WTC11 (cell line): ENCODE results near the gene ZNF729. TPM values are rescaled to one million over a fixed set of nuclear protein-coding genes. Genes with fewer than 3 reads are reported as not detected.

ENCODE experiments used
- ATAC-seq: fragments of 200-7000 bp; cut with Tn5 transposase; 2 replicates; pipeline ENCODE4 v1.10.0; 2021; ENCODE audit warnings: mild to moderate bottlenecking, moderate library complexity
- Bru-seq: library from RNA; stranded (reverse); fragments of 400-500 nt; gene quantifications from one replicate; lab custom pipeline; 2021; lab: Mats Ljungman, UMichigan
- CTCF ChIA-PET: fragments of 300-600 bp; sonication (Branson Sonifier 250); formaldehyde crosslinking; loops from one replicate; lab custom pipeline; 2021; ENCODE audit warnings: antibody characterized with exemption; lab: Charles Lee
- POLR2A ChIA-PET: fragments of 350-600 bp; sonication (Branson Sonifier 250); formaldehyde crosslinking; loops from one replicate; lab custom pipeline; 2021; ENCODE audit warnings: antibody characterized with exemption; lab: Charles Lee
- DNase-seq: peaks from one replicate; pipeline ENCODE4 v3.0.0; 2021; ENCODE audit warnings: low spot score
- H3K27ac Mint-ChIP-seq: 2 replicates; pipeline ENCODE4 v1.8.0; 2021; ENCODE audit warnings: mixed read lengths
- H3K27me3 Mint-ChIP-seq: 2 replicates; pipeline ENCODE4 v1.8.0; 2021; ENCODE audit warnings: low read depth, mild to moderate bottlenecking, moderate library complexity, mixed read lengths
- H3K36me3 Mint-ChIP-seq: 2 replicates; pipeline ENCODE4 v1.8.0; 2021; ENCODE audit warnings: mixed read lengths
- H3K4me1 Mint-ChIP-seq: 2 replicates; pipeline ENCODE4 v1.8.0; 2022; ENCODE audit warnings: mixed read lengths
- H3K4me3 Mint-ChIP-seq: 2 replicates; pipeline ENCODE4 v1.8.0; 2021; ENCODE audit warnings: mild to moderate bottlenecking, moderate library complexity, mixed read lengths
- H3K9me3 Mint-ChIP-seq: 2 replicates; pipeline ENCODE4 v1.8.0; 2021; ENCODE audit warnings: mixed read lengths
- CREM ChIP-seq: sonication (generic); formaldehyde crosslinking; IDR thresholded peaks from 2 replicates; pipeline ENCODE4 v1.8.1; 2022; ENCODE audit warnings: mild to moderate bottlenecking, missing genetic modification reagents, moderate library complexity
- EMX1 ChIP-seq: fragments of 250-450 bp; sonication (Bioruptor Pico); IDR thresholded peaks from 2 replicates; pipeline ENCODE4 v1.8.0; 2021; ENCODE audit warnings: mild to moderate bottlenecking
- NFATC4 ChIP-seq: fragments of 250-450 bp; sonication (Bioruptor Pico); IDR thresholded peaks from 2 replicates; pipeline ENCODE4 v1.9.0; 2021; ENCODE audit warnings: mild to moderate bottlenecking
- NR3C1 ChIP-seq: sonication (generic); formaldehyde crosslinking; conservative IDR thresholded peaks from 2 replicates; pipeline ENCODE4 v1.8.1; 2023; ENCODE audit warnings: low read depth, mild to moderate bottlenecking, missing genetic modification reagents
- SOX15 ChIP-seq: fragments of 250-450 bp; sonication (Bioruptor Pico); IDR thresholded peaks from 2 replicates; pipeline ENCODE4 v1.9.0; 2021; ENCODE audit warnings: mild to moderate bottlenecking
- SP1 ChIP-seq: sonication (generic); formaldehyde crosslinking; conservative IDR thresholded peaks from 2 replicates; pipeline ENCODE4 v1.8.1; 2022; ENCODE audit warnings: missing genetic modification reagents
- TCF7 ChIP-seq: sonication (generic); formaldehyde crosslinking; IDR thresholded peaks from 2 replicates; pipeline ENCODE4 v1.8.0; 2022; ENCODE audit warnings: mild to moderate bottlenecking, low read depth, missing genetic modification reagents, moderate library complexity
- TEAD1 ChIP-seq: sonication (generic); formaldehyde crosslinking; IDR thresholded peaks from 2 replicates; pipeline ENCODE4 v1.8.0; 2022; ENCODE audit warnings: mild to moderate bottlenecking, missing genetic modification reagents
- ZNF219 ChIP-seq: sonication (generic); formaldehyde crosslinking; IDR thresholded peaks from 2 replicates; pipeline ENCODE4 v1.8.0; 2023; ENCODE audit warnings: missing genetic modification reagents, mild to moderate bottlenecking, borderline replicate concordance
- ZNF317 ChIP-seq: sonication (generic); formaldehyde crosslinking; IDR thresholded peaks from 2 replicates; pipeline ENCODE4 v1.8.1; 2023; ENCODE audit warnings: low read depth, mild to moderate bottlenecking, moderate library complexity, missing genetic modification reagents, borderline replicate concordance
- ZNF396 ChIP-seq: fragments of 250-450 bp; sonication (Bioruptor Pico); IDR thresholded peaks from 2 replicates; pipeline ENCODE4 v1.8.0; 2021; ENCODE audit warnings: mild to moderate bottlenecking, moderate library complexity, borderline replicate concordance
- long read RNA-seq, 3 experiments: library from RNA in 1 of 3; library from capped mRNA in 1 of 3; library from polyadenylated mRNA in 1 of 3; unstranded in 2 of 3; stranded (forward) in 1 of 3; transcript quantifications; one replicate each; pipeline ENCODE4 v2.0.0, GENCODE V29; 2021
- total RNA-seq: library from RNA; stranded (reverse); gene quantifications from 3 replicates; pipeline ENCODE4 v1.2.3, GENCODE V29; 2021
- TF ChIP-seq, protein P1 (sequence below): sonication (generic); formaldehyde crosslinking; IDR thresholded peaks from 2 replicates; pipeline ENCODE4 v1.8.1; 2022; ENCODE audit warnings: low read depth, mild to moderate bottlenecking, moderate library complexity, missing genetic modification reagents, borderline replicate concordance
- TF ChIP-seq, protein P2 (sequence below): sonication (generic); formaldehyde crosslinking; IDR thresholded peaks from 2 replicates; pipeline ENCODE4 v1.8.0; 2023; ENCODE audit warnings: missing genetic modification reagents
- TF ChIP-seq, protein P3 (sequence below): sonication (generic); formaldehyde crosslinking; IDR thresholded peaks from 2 replicates; pipeline ENCODE4 v1.8.1; 2023; ENCODE audit warnings: mild to moderate bottlenecking, moderate library complexity, missing genetic modification reagents
- TF ChIP-seq, protein P4 (sequence below): fragments of 250-450 bp; sonication (Bioruptor Pico); IDR thresholded peaks from 2 replicates; pipeline ENCODE4 v1.9.0; 2021; ENCODE audit warnings: mild to moderate bottlenecking
- TF ChIP-seq, protein P5 (sequence below): sonication (generic); formaldehyde crosslinking; IDR thresholded peaks from 2 replicates; pipeline ENCODE4 v1.8.0; 2022; ENCODE audit warnings: missing genetic modification reagents

The ZNF729 gene
- total RNA-seq (not detected in 3 replicates), Bru-seq, nascent RNA (percentile 1 among the genes with signal in this experiment)
- long read RNA-seq, experiment 1: 0 reads
- long read RNA-seq, experiment 2: 0 reads
- long read RNA-seq, experiment 3: 0 reads

DNA sequence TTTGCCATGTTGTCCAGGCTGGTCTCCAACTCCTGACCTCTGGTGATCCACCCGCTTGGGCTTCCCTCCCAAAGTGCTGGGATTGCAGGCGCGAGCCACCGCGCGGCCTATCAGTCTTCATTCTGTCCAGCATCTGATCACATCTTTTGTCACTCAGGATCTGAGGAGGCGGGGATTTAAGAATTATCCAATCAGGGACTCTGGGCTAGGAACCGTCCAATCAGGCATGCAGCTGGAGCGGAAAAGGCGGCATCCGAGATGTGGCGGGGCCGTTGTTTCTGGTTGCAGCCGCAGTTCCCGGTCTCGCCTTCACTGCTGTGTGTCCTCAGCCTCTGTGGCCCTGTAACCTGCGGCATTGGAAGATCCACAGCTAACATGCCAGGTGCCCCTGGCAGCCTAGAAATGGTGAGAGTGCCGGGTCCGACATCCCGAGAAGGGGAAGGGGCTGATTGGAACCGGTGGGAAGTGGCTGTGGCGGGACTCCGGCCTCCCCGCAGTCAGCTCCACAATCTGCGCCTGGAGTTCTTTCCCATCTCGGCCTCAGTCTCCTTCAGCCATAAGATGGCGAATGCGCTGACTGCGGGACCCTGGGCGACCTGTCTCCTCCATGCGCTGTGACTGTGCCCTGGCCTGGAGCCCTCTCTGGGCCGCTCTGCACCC lies at the start of gene ZNF729:
Gene ZNF729, plus strand, starts transcription at position 291 of the 660 bp plus-strand sequence. Its CDS starts 85 bp downstream, at position 376.
- CTCF ChIA-PET: no interaction called here

DNA sequence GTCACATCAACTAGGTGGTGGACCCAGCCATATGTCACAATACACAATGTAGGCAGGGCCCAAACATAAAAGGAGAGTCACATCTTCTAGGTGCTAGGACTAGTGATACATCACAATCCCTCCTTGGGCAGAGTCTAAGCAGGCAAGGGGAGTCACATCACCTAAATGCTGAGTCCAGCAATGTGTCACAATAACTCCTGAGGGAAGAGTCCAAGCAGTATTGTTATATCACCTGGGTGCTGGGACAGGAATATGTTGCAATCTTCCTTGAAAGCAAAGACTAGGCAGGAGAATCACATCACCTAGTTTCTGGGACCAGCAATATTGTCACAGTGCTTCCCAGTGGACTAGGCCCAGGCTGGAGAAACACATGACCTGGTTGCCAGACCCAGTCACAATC lies 29.4 kb upstream of the ZNF729 start:
- H3K4me3 Mint-ChIP-seq: no peak overlapping the region
- ATAC-seq (no peak), DNase-seq (no peak)
- ChIA-PET CTCF (no interaction called here), POLR2A (no interaction called here)
- H3K9me3 Mint-ChIP-seq: peaks cover 82% of the 10 kb centered on the region
- peaks cover 74% of the 10 kb centered on the region for H3K36me3 Mint-ChIP-seq
- no peak overlapping the region for H3K27ac Mint-ChIP-seq
- TF ChIP-seq NFATC4 (CRISPR knock-in tag) (no peak), TEAD1 (CRISPR knock-in tag) (no peak), ZNF317 (CRISPR knock-in tag) (no peak), SOX15 (CRISPR knock-in tag) (no peak), TCF7 (CRISPR knock-in tag) (no peak)
- TF ChIP-seq, protein P1, sequence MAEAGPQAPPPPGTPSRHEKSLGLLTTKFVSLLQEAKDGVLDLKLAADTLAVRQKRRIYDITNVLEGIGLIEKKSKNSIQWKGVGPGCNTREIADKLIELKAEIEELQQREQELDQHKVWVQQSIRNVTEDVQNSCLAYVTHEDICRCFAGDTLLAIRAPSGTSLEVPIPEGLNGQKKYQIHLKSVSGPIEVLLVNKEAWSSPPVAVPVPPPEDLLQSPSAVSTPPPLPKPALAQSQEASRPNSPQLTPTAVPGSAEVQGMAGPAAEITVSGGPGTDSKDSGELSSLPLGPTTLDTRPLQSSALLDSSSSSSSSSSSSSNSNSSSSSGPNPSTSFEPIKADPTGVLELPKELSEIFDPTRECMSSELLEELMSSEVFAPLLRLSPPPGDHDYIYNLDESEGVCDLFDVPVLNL: no peak
- no peaks in the 10 kb centered on the region for H3K4me1 Mint-ChIP-seq
- H3K27me3 Mint-ChIP-seq: peaks cover 12% of the 10 kb centered on the region

More for the DNA sequence above, at the start of gene ZNF729:
- Mint-ChIP-seq H3K4me1 (no peaks in the 10 kb centered on the region), H3K27me3 (no peaks in the 10 kb centered on the region; the same call in 1 of the 2 replicates), H3K4me3 (no peak within 1 kb of the TSS), H3K9me3 (peaks cover 73% of the 10 kb centered on the region), H3K27ac (no peak within 1 kb of the TSS), H3K36me3 (peaks cover 69% of the 10 kb centered on the region)
- DNase-seq (no peak), ATAC-seq (no peak)
- POLR2A ChIA-PET: no interaction called here
- TF ChIP-seq, protein P2, sequence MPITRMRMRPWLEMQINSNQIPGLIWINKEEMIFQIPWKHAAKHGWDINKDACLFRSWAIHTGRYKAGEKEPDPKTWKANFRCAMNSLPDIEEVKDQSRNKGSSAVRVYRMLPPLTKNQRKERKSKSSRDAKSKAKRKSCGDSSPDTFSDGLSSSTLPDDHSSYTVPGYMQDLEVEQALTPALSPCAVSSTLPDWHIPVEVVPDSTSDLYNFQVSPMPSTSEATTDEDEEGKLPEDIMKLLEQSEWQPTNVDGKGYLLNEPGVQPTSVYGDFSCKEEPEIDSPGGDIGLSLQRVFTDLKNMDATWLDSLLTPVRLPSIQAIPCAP (CRISPR knock-in tag): no peak
- no peak for TF ChIP-seq SP1 (CRISPR knock-in tag)
- TF ChIP-seq ZNF396 (CRISPR knock-in tag): no peak
- no peak for TF ChIP-seq NR3C1 (CRISPR knock-in tag)
- TF ChIP-seq, protein P3, sequence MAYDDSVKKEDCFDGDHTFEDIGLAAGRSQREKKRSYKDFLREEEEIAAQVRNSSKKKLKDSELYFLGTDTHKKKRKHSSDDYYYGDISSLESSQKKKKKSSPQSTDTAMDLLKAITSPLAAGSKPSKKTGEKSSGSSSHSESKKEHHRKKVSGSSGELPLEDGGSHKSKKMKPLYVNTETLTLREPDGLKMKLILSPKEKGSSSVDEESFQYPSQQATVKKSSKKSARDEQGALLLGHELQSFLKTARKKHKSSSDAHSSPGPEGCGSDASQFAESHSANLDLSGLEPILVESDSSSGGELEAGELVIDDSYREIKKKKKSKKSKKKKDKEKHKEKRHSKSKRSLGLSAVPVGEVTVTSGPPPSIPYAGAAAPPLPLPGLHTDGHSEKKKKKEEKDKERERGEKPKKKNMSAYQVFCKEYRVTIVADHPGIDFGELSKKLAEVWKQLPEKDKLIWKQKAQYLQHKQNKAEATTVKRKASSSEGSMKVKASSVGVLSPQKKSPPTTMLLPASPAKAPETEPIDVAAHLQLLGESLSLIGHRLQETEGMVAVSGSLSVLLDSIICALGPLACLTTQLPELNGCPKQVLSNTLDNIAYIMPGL (CRISPR knock-in tag): no peak
- TF ChIP-seq, protein P4, sequence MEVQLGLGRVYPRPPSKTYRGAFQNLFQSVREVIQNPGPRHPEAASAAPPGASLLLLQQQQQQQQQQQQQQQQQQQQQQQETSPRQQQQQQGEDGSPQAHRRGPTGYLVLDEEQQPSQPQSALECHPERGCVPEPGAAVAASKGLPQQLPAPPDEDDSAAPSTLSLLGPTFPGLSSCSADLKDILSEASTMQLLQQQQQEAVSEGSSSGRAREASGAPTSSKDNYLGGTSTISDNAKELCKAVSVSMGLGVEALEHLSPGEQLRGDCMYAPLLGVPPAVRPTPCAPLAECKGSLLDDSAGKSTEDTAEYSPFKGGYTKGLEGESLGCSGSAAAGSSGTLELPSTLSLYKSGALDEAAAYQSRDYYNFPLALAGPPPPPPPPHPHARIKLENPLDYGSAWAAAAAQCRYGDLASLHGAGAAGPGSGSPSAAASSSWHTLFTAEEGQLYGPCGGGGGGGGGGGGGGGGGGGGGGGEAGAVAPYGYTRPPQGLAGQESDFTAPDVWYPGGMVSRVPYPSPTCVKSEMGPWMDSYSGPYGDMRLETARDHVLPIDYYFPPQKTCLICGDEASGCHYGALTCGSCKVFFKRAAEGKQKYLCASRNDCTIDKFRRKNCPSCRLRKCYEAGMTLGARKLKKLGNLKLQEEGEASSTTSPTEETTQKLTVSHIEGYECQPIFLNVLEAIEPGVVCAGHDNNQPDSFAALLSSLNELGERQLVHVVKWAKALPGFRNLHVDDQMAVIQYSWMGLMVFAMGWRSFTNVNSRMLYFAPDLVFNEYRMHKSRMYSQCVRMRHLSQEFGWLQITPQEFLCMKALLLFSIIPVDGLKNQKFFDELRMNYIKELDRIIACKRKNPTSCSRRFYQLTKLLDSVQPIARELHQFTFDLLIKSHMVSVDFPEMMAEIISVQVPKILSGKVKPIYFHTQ (CRISPR knock-in tag): no peak
- TF ChIP-seq CREM: no peak
- no peak for TF ChIP-seq EMX1 (CRISPR knock-in tag)
- TF ChIP-seq, protein P5, sequence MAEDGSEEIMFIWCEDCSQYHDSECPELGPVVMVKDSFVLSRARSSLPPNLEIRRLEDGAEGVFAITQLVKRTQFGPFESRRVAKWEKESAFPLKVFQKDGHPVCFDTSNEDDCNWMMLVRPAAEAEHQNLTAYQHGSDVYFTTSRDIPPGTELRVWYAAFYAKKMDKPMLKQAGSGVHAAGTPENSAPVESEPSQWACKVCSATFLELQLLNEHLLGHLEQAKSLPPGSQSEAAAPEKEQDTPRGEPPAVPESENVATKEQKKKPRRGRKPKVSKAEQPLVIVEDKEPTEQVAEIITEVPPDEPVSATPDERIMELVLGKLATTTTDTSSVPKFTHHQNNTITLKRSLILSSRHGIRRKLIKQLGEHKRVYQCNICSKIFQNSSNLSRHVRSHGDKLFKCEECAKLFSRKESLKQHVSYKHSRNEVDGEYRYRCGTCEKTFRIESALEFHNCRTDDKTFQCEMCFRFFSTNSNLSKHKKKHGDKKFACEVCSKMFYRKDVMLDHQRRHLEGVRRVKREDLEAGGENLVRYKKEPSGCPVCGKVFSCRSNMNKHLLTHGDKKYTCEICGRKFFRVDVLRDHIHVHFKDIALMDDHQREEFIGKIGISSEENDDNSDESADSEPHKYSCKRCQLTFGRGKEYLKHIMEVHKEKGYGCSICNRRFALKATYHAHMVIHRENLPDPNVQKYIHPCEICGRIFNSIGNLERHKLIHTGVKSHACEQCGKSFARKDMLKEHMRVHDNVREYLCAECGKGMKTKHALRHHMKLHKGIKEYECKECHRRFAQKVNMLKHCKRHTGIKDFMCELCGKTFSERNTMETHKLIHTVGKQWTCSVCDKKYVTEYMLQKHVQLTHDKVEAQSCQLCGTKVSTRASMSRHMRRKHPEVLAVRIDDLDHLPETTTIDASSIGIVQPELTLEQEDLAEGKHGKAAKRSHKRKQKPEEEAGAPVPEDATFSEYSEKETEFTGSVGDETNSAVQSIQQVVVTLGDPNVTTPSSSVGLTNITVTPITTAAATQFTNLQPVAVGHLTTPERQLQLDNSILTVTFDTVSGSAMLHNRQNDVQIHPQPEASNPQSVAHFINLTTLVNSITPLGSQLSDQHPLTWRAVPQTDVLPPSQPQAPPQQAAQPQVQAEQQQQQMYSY (CRISPR knock-in tag): no peak
- TF ChIP-seq ZNF219: no peak
